ENCODE measurements around the gene DLG2.

DLG2 gene

GRCh38 chr11:84297570-84297969, 1329.6 kb downstream of the DLG2 start:
- no peak for DNase-seq

- no peak for DNase-seq
These were observed 1331.3 kb downstream of the DLG2 start for GRCh38 chr11:84295815-84296214.

- DNase-seq = no peak
These were observed 1334.2 kb downstream of the DLG2 start for GRCh38 chr11:84292955-84293354.

- no peak for DNase-seq
These were observed 1335.1 kb downstream of the DLG2 start for GRCh38 chr11:84292006-84292405.

GRCh38 chr11:84290647-84291046, 1336.5 kb downstream of the DLG2 start:
- DNase-seq = no peak

GRCh38 chr11:84289381-84289906, 1337.7 kb downstream of the DLG2 start:
- DNase-seq = no peak

- DNase-seq = no peak
These were observed 1353.6 kb downstream of the DLG2 start for GRCh38 chr11:84273541-84273940.

GRCh38 chr11:84270466-84270865, 1356.7 kb downstream of the DLG2 start:
- no peak for DNase-seq

GRCh38 chr11:84264066-84264465, 1363.1 kb downstream of the DLG2 start:
- DNase-seq = no peak

- no peak for DNase-seq
These were observed 1365.4 kb downstream of the DLG2 start for GRCh38 chr11:84261707-84262106.

- DNase-seq = no peak
These were observed 1366.3 kb downstream of the DLG2 start for GRCh38 chr11:84260862-84261261.

- DNase-seq = no peak
These were observed 1370.5 kb downstream of the DLG2 start for GRCh38 chr11:84256618-84257017.

GRCh38 chr11:84255483-84255882, 1371.7 kb downstream of the DLG2 start:
- DNase-seq = no peak

GRCh38 chr11:84250834-84251613, 1376.1 kb downstream of the DLG2 start:
- DNase-seq = no peak

- no peak for DNase-seq
These were observed 1377.6 kb downstream of the DLG2 start for GRCh38 chr11:84249344-84250135.

GRCh38 chr11:84247926-84248325, 1379.2 kb downstream of the DLG2 start:
- DNase-seq = no peak

GRCh38 chr11:84247129-84247528, 1380.0 kb downstream of the DLG2 start:
- DNase-seq = no peak

- no peak for DNase-seq
These were observed 1383.4 kb downstream of the DLG2 start for GRCh38 chr11:84243629-84244263.

- no peak for DNase-seq
These were observed 1385.6 kb downstream of the DLG2 start for GRCh38 chr11:84241343-84242131.

- no peak for DNase-seq
These were observed 1386.3 kb downstream of the DLG2 start for GRCh38 chr11:84240847-84241246.

- DNase-seq = no peak
These were observed 1390.7 kb downstream of the DLG2 start for GRCh38 chr11:84236436-84236835.

- no peak for DNase-seq
These were observed 1392.5 kb downstream of the DLG2 start for GRCh38 chr11:84234462-84235202.

Measured in NCI-H1694 (cell line).